T-helper 1 cell treated with Interleukin-12 subunit alpha and Interleukin-12 subunit beta and Interleukin-4 antibody, amounts not matched to agents 30 μg/mL and 1 μg/mL, for 36 hours (primary cell): ENCODE results near the gene NNT.

Experiments used
- H3K27ac Mint-ChIP-seq: one replicate; pipeline ENCODE4 v1.8.0; 2021; ENCODE audit warnings: mild to moderate bottlenecking, mixed read lengths
- H3K27me3 Mint-ChIP-seq: one replicate; pipeline ENCODE4 v1.8.0; 2021; ENCODE audit warnings: low read depth, mixed read lengths
- H3K36me3 Mint-ChIP-seq: one replicate; pipeline ENCODE4 v1.8.0; 2021; ENCODE audit warnings: low read depth, mixed read lengths
- H3K4me1 Mint-ChIP-seq: one replicate; pipeline ENCODE4 v1.8.0; 2021; ENCODE audit warnings: low read depth, mixed read lengths
- H3K4me3 Mint-ChIP-seq: one replicate; pipeline ENCODE4 v1.8.0; 2021; ENCODE audit warnings: mild to moderate bottlenecking, moderate library complexity, mixed read lengths
- H3K9me3 Mint-ChIP-seq: one replicate; pipeline ENCODE4 v1.8.0; 2021; ENCODE audit warnings: mixed read lengths

Gene NNT

GRCh38 chr5:43603344-43604217, 601 bp downstream of the NNT start:
- Mint-ChIP-seq H3K27me3 (no peaks in the 10 kb centered on the region), H3K36me3 (peaks cover 25% of the 10 kb centered on the region), H3K4me3 (peak overlapping the region; percentile 91), H3K9me3 (no peaks in the 10 kb centered on the region), H3K27ac (peak overlapping the region; percentile 84), H3K4me1 (peaks cover 25% of the 10 kb centered on the region)

- Mint-ChIP-seq H3K36me3 (peaks cover 33% of the 10 kb centered on the region), H3K4me3 (peak overlapping the region; percentile 91), H3K27me3 (no peaks in the 10 kb centered on the region), H3K9me3 (no peaks in the 10 kb centered on the region), H3K27ac (no peak overlapping the region), H3K4me1 (peaks cover 29% of the 10 kb centered on the region)
These were observed 1.7 kb downstream of the NNT start for GRCh38 chr5:43604699-43605098.

GRCh38 chr5:43606351-43606750, 3.4 kb downstream of the NNT start:
- H3K9me3 Mint-ChIP-seq: no peaks in the 10 kb centered on the region
- H3K27ac Mint-ChIP-seq: peak overlapping the region; percentile 13
- peaks cover 43% of the 10 kb centered on the region for H3K36me3 Mint-ChIP-seq
- no peak overlapping the region for H3K4me3 Mint-ChIP-seq
- H3K27me3 Mint-ChIP-seq: no peaks in the 10 kb centered on the region
- H3K4me1 Mint-ChIP-seq: peaks cover 32% of the 10 kb centered on the region

- Mint-ChIP-seq H3K9me3 (no peaks in the 10 kb centered on the region), H3K27me3 (no peaks in the 10 kb centered on the region), H3K27ac (no peak overlapping the region), H3K4me3 (no peak overlapping the region), H3K4me1 (peaks cover 18% of the 10 kb centered on the region), H3K36me3 (peaks cover 44% of the 10 kb centered on the region)
These were observed 5.4 kb downstream of the NNT start for GRCh38 chr5:43608406-43608805.

- Mint-ChIP-seq H3K4me3 (no peak overlapping the region), H3K27ac (peak overlapping the region; percentile 45), H3K36me3 (peaks cover 46% of the 10 kb centered on the region)
These were observed 6.8 kb downstream of the NNT start for GRCh38 chr5:43609752-43610151.

GRCh38 chr5:43613370-43613769, 10.4 kb downstream of the NNT start:
- Mint-ChIP-seq H3K9me3 (no peaks in the 10 kb centered on the region), H3K4me3 (no peak overlapping the region), H3K4me1 (peaks cover 9% of the 10 kb centered on the region), H3K27me3 (no peaks in the 10 kb centered on the region), H3K27ac (no peak overlapping the region), H3K36me3 (peaks cover 43% of the 10 kb centered on the region)

More at GRCh38 chr5:43609752-43610151, 6.8 kb downstream of the NNT start:
- peaks cover 9% of the 10 kb centered on the region for H3K4me1 Mint-ChIP-seq
- no peaks in the 10 kb centered on the region for H3K9me3 Mint-ChIP-seq
- H3K27me3 Mint-ChIP-seq: no peaks in the 10 kb centered on the region

- no peaks in the 10 kb centered on the region for H3K9me3 Mint-ChIP-seq
- no peak overlapping the region for H3K27ac Mint-ChIP-seq
- no peaks in the 10 kb centered on the region for H3K27me3 Mint-ChIP-seq
- H3K4me1 Mint-ChIP-seq: peaks cover 6% of the 10 kb centered on the region
- no peak overlapping the region for H3K4me3 Mint-ChIP-seq
- peaks cover 36% of the 10 kb centered on the region for H3K36me3 Mint-ChIP-seq
These were observed 12.6 kb downstream of the NNT start for GRCh38 chr5:43615445-43616184.

GRCh38 chr5:43616535-43616934, 13.6 kb downstream of the NNT start:
- peaks cover 6% of the 10 kb centered on the region for H3K4me1 Mint-ChIP-seq
- peaks cover 37% of the 10 kb centered on the region for H3K36me3 Mint-ChIP-seq
- H3K27ac Mint-ChIP-seq: no peak overlapping the region
- H3K9me3 Mint-ChIP-seq: no peaks in the 10 kb centered on the region
- no peaks in the 10 kb centered on the region for H3K27me3 Mint-ChIP-seq
- no peak overlapping the region for H3K4me3 Mint-ChIP-seq

- H3K27ac Mint-ChIP-seq: peak overlapping the region; percentile 55
These were observed 16.4 kb downstream of the NNT start for GRCh38 chr5:43619380-43619779.

GRCh38 chr5:43619911-43620310, 16.9 kb downstream of the NNT start:
- Mint-ChIP-seq H3K27me3 (no peaks in the 10 kb centered on the region), H3K4me3 (no peak overlapping the region), H3K9me3 (no peaks in the 10 kb centered on the region), H3K27ac (peak overlapping the region; percentile 55), H3K4me1 (peaks cover 6% of the 10 kb centered on the region), H3K36me3 (peaks cover 35% of the 10 kb centered on the region)

More at GRCh38 chr5:43619380-43619779, 16.4 kb downstream of the NNT start:
- H3K9me3 Mint-ChIP-seq: no peaks in the 10 kb centered on the region
- peaks cover 6% of the 10 kb centered on the region for H3K4me1 Mint-ChIP-seq
- peaks cover 36% of the 10 kb centered on the region for H3K36me3 Mint-ChIP-seq
- no peaks in the 10 kb centered on the region for H3K27me3 Mint-ChIP-seq
- H3K4me3 Mint-ChIP-seq: no peak overlapping the region

GRCh38 chr5:43620944-43621505, 18.0 kb downstream of the NNT start:
- Mint-ChIP-seq H3K36me3 (peaks cover 34% of the 10 kb centered on the region), H3K9me3 (no peaks in the 10 kb centered on the region), H3K4me3 (no peak overlapping the region), H3K27me3 (no peaks in the 10 kb centered on the region), H3K4me1 (peaks cover 6% of the 10 kb centered on the region), H3K27ac (no peak overlapping the region)

GRCh38 chr5:43622074-43622473, 19.1 kb downstream of the NNT start:
- Mint-ChIP-seq H3K4me1 (peaks cover 6% of the 10 kb centered on the region), H3K27me3 (no peaks in the 10 kb centered on the region), H3K36me3 (peaks cover 28% of the 10 kb centered on the region), H3K27ac (no peak overlapping the region), H3K9me3 (no peaks in the 10 kb centered on the region), H3K4me3 (no peak overlapping the region)

- Mint-ChIP-seq H3K27ac (no peak overlapping the region), H3K27me3 (no peaks in the 10 kb centered on the region), H3K4me1 (peaks cover 4% of the 10 kb centered on the region), H3K4me3 (no peak overlapping the region), H3K9me3 (no peaks in the 10 kb centered on the region), H3K36me3 (peaks cover 25% of the 10 kb centered on the region)
These were observed 20.2 kb downstream of the NNT start for GRCh38 chr5:43623048-43623680.

GRCh38 chr5:43627028-43627427, 24.0 kb downstream of the NNT start:
- H3K4me3 Mint-ChIP-seq: no peak overlapping the region
- peaks cover 24% of the 10 kb centered on the region for H3K36me3 Mint-ChIP-seq
- no peaks in the 10 kb centered on the region for H3K4me1 Mint-ChIP-seq
- no peaks in the 10 kb centered on the region for H3K9me3 Mint-ChIP-seq
- no peak overlapping the region for H3K27ac Mint-ChIP-seq
- H3K27me3 Mint-ChIP-seq: no peaks in the 10 kb centered on the region
